ENCODE data around the gene SMIM21. TPM values are rescaled to one million over a fixed set of nuclear protein-coding genes. Genes with fewer than 3 reads are reported as not detected.

The SMIM21 gene
- total RNA-seq, 1 donor from 2014 or later: not detected

GRCh38 chr18:75410611-75411010, 16.9 kb downstream of the SMIM21 start:
- H3K4me1 Mint-ChIP-seq (ENCODE audit: low read depth): peaks cover 25% of the 10 kb centered on the region
- peaks cover 3% of the 10 kb centered on the region for H3K27me3 Mint-ChIP-seq (ENCODE audit: low read depth)
- no peak overlapping the region for H3K27ac Mint-ChIP-seq (ENCODE audit: unreplicated experiment)
- DNase-seq (ENCODE audit: low spot score): no peak
- H3K9me3 Mint-ChIP-seq (ENCODE audit: low read depth): no peaks in the 10 kb centered on the region
- no peaks in the 10 kb centered on the region for H3K36me3 Mint-ChIP-seq (ENCODE audit: low read depth)
- no peak overlapping the region for H3K4me3 Mint-ChIP-seq (ENCODE audit: unreplicated experiment)
- no peak for TF ChIP-seq CTCF (IDR thresholded peaks at IDR 0.05)

GRCh38 chr18:75409806-75410205, 17.7 kb downstream of the SMIM21 start:
- Mint-ChIP-seq H3K4me3 (ENCODE audit: unreplicated experiment) (no peak overlapping the region), H3K27me3 (ENCODE audit: low read depth) (peaks cover 3% of the 10 kb centered on the region), H3K36me3 (ENCODE audit: low read depth) (no peaks in the 10 kb centered on the region), H3K4me1 (ENCODE audit: low read depth) (peaks cover 25% of the 10 kb centered on the region), H3K9me3 (ENCODE audit: low read depth) (no peaks in the 10 kb centered on the region), H3K27ac (ENCODE audit: unreplicated experiment) (no peak overlapping the region)
- DNase-seq (ENCODE audit: low spot score): no peak
- TF ChIP-seq CTCF (IDR thresholded peaks at IDR 0.05): no peak

- TF ChIP-seq CTCF (IDR thresholded peaks at IDR 0.05): no peak
- H3K9me3 Mint-ChIP-seq (ENCODE audit: low read depth): no peaks in the 10 kb centered on the region
- no peak for DNase-seq (ENCODE audit: low spot score)
- no peak overlapping the region for H3K4me3 Mint-ChIP-seq (ENCODE audit: unreplicated experiment)
- peak overlapping the region; percentile 58 for H3K27ac Mint-ChIP-seq (ENCODE audit: unreplicated experiment)
- H3K4me1 Mint-ChIP-seq (ENCODE audit: low read depth): peaks cover 25% of the 10 kb centered on the region
- H3K27me3 Mint-ChIP-seq (ENCODE audit: low read depth): peaks cover 2% of the 10 kb centered on the region
- H3K36me3 Mint-ChIP-seq (ENCODE audit: low read depth): no peaks in the 10 kb centered on the region
Measured at GRCh38 chr18:75408554-75409506, 18.7 kb downstream of the SMIM21 start.

GRCh38 chr18:75407468-75408437, 19.8 kb downstream of the SMIM21 start:
- Mint-ChIP-seq H3K4me1 (ENCODE audit: low read depth) (peaks cover 25% of the 10 kb centered on the region), H3K4me3 (ENCODE audit: unreplicated experiment) (no peak overlapping the region), H3K27me3 (ENCODE audit: low read depth) (peaks cover 2% of the 10 kb centered on the region), H3K36me3 (ENCODE audit: low read depth) (no peaks in the 10 kb centered on the region), H3K9me3 (ENCODE audit: low read depth) (no peaks in the 10 kb centered on the region), H3K27ac (ENCODE audit: unreplicated experiment) (peak overlapping the region; percentile 28)
- TF ChIP-seq CTCF (IDR thresholded peaks at IDR 0.05): peak; percentile 7
- no peak for DNase-seq (ENCODE audit: low spot score)
